ENCODE data around the gene KSR2. TPM values are rescaled to one million over a fixed set of nuclear protein-coding genes. Genes with fewer than 3 reads are reported as not detected.

Gene KSR2
- total and polyA plus RNA-seq, 2 donors (not counting 3 experiments of a cell fraction or from before 2014, with no cell fraction given) = 2.1 to 5.2 TPM

GRCh38 chr12:117547209-117547608 is 421.6 kb downstream of the KSR2 start:
- FAIRE-seq (no peak), DNase-seq (ENCODE audit: low read depth, low spot score) (no peak)
- H2AFZ ChIP-seq (ENCODE audit: low read depth, low read length) = no peak overlapping the region
- no peaks in the 10 kb centered on the region for H4K20me1 ChIP-seq (replicated peaks; ENCODE audit: control insufficient read depth, extremely low read depth, insufficient read depth, low read length)
- TF ChIP-seq FOS (IDR thresholded peaks at IDR 0.05; ENCODE audit: borderline replicate concordance, insufficient read depth, low read length) (no peak), GATA2 (IDR thresholded peaks at IDR 0.05; ENCODE audit: insufficient read depth, insufficient read length, low read depth, low read length) (no peak), MYC (IDR thresholded peaks at IDR 0.05; ENCODE audit: low read depth, low read length) (no peak), CTCF (IDR thresholded peaks at IDR 0.05; ENCODE audit: extremely low read depth in 1 of 2, insufficient read depth in 1 of 2, low read depth in 1 of 2, low read length in 2 of 2) (no peak), POLR2A (IDR thresholded peaks at IDR 0.05; ENCODE audit: low read depth, low read length) (no peak)
- ChIA-PET CTCF (interaction anchor here (0.8 kb wide), 1 partner anchor 290 kb away, joined by 3 read pairs; no protein-coding TSS in a partner anchor), POLR2A (no interaction called here)
- no peaks in the 10 kb centered on the region for H3K4me1 ChIP-seq (ENCODE audit: control insufficient read depth, extremely low read depth, insufficient read depth, low read length)
- dilution Hi-C loops (cut with MboI; ENCODE audit: extremely low pct_ligation_motif_present, low sequenced_read_pairs) = no loop called here
- BruUV-seq (replicated peaks) = no TSS peak
- no peaks in the 10 kb centered on the region for H3K36me3 ChIP-seq (ENCODE audit: control insufficient read depth in 2 of 2, extremely low read depth in 1 of 2, insufficient read depth in 2 of 2, low read length in 2 of 2)
- no peaks in the 10 kb centered on the region for H3K9me1 ChIP-seq (replicated peaks; ENCODE audit: control insufficient read depth, extremely low read depth, insufficient read depth, low read length)
- H3K79me2 ChIP-seq (ENCODE audit: control insufficient read depth, insufficient read depth, low read length) = no peaks in the 10 kb centered on the region
- no peak overlapping the region for H3K9ac ChIP-seq (replicated peaks; ENCODE audit: extremely low read depth, insufficient read depth, low read length)
- no peak overlapping the region for H3K4me3 ChIP-seq (replicated peaks in 1 of 3; ENCODE audit: insufficient read depth in 1 of 3, low read depth in 1 of 3, low read length in 3 of 3)
- no peak overlapping the region for H3K4me2 ChIP-seq (ENCODE audit: insufficient read depth, low read length)
- intact Hi-C loops (cut with micrococcal nuclease) = no loop called here
- H3K9me3 ChIP-seq (replicated peaks; ENCODE audit: control insufficient read depth, insufficient read depth, low read length) = no peaks in the 10 kb centered on the region
- no peaks in the 10 kb centered on the region for H3K27me3 ChIP-seq (ENCODE audit: control insufficient read depth in 2 of 2, insufficient read depth in 2 of 2, low read length in 2 of 2)
- H3K27ac ChIP-seq (ENCODE audit: insufficient read depth, low read depth, low read length) = no peak overlapping the region

GRCh38 chr12:117545216-117545615 is 423.6 kb downstream of the KSR2 start:
- Histone ChIP-seq H3K36me3 (ENCODE audit: control insufficient read depth in 2 of 2, extremely low read depth in 1 of 2, insufficient read depth in 2 of 2, low read length in 2 of 2) (no peaks in the 10 kb centered on the region), H3K27me3 (ENCODE audit: control insufficient read depth in 2 of 2, insufficient read depth in 2 of 2, low read length in 2 of 2) (no peaks in the 10 kb centered on the region), H3K27ac (ENCODE audit: insufficient read depth, low read depth, low read length) (no peak overlapping the region), H4K20me1 (replicated peaks; ENCODE audit: control insufficient read depth, extremely low read depth, insufficient read depth, low read length) (no peaks in the 10 kb centered on the region), H3K4me1 (ENCODE audit: control insufficient read depth, extremely low read depth, insufficient read depth, low read length) (no peaks in the 10 kb centered on the region), H2AFZ (ENCODE audit: low read depth, low read length) (no peak overlapping the region), H3K9me3 (replicated peaks; ENCODE audit: control insufficient read depth, insufficient read depth, low read length) (no peaks in the 10 kb centered on the region), H3K4me2 (ENCODE audit: insufficient read depth, low read length) (no peak overlapping the region), H3K79me2 (ENCODE audit: control insufficient read depth, insufficient read depth, low read length) (no peaks in the 10 kb centered on the region), H3K9ac (replicated peaks; ENCODE audit: extremely low read depth, insufficient read depth, low read length) (no peak overlapping the region), H3K4me3 (replicated peaks in 1 of 3; ENCODE audit: insufficient read depth in 1 of 3, low read depth in 1 of 3, low read length in 3 of 3) (no peak overlapping the region), H3K9me1 (replicated peaks; ENCODE audit: control insufficient read depth, extremely low read depth, insufficient read depth, low read length) (no peaks in the 10 kb centered on the region)
- no TSS peak for BruUV-seq (replicated peaks)
- TF ChIP-seq MAX (IDR thresholded peaks at IDR 0.05; ENCODE audit: insufficient read depth, insufficient read length) (no peak), EZH2 (IDR thresholded peaks at IDR 0.05; ENCODE audit: borderline replicate concordance, low read depth, low read length, severe bottlenecking) (no peak), CTCF (IDR thresholded peaks at IDR 0.05; ENCODE audit: extremely low read depth in 1 of 2, insufficient read depth in 1 of 2, low read depth in 1 of 2, low read length in 2 of 2) (no peak), MYC (IDR thresholded peaks at IDR 0.05; ENCODE audit: low read depth, low read length) (no peak), POLR2AphosphoS5 (IDR thresholded peaks at IDR 0.05; ENCODE audit: insufficient read depth, low read depth, low read length) (no peak), FOS (IDR thresholded peaks at IDR 0.05; ENCODE audit: borderline replicate concordance, insufficient read depth, low read length) (no peak)
- FAIRE-seq = no peak
- ChIA-PET CTCF (no interaction called here), POLR2A (no interaction called here)
- dilution Hi-C loops (cut with MboI; ENCODE audit: extremely low pct_ligation_motif_present, low sequenced_read_pairs) = no loop called here
- no peak for DNase-seq (ENCODE audit: low read depth, low spot score)
- intact Hi-C loops (cut with micrococcal nuclease) = no loop called here

Data from endothelial cell of umbilical vein (primary cell).